ENCODE measurements around the gene SUN2. TPM values are rescaled to one million over a fixed set of nuclear protein-coding genes. Genes with fewer than 3 reads are reported as not detected.

SUN2 gene
- total RNA-seq, 3 donors from 2014 or later (not counting 1 experiment from before 2014, with no cell fraction given): 882 to 1,056 (median 886) TPM

- Mint-ChIP-seq H3K4me3 (no peak overlapping the region), H3K27me3 (ENCODE audit: low read depth in 2 of 2) (no peaks in the 10 kb centered on the region), H3K27ac (no peak overlapping the region), H3K4me1 (peaks cover 15 to 16% of the 10 kb centered on the region in 2 donors), H3K9me3 (no peaks in the 10 kb centered on the region), H3K36me3 (no peaks in the 10 kb centered on the region)
- Histone ChIP-seq H3K27ac (ENCODE audit: low read length) (no peak overlapping the region), H3K36me3 (ENCODE audit: control insufficient read depth, insufficient read depth, low read length) (peaks cover 48% of the 10 kb centered on the region), H3K4me1 (ENCODE audit: control insufficient read depth, insufficient read depth, low read length) (peaks cover 14% of the 10 kb centered on the region), H3K4me3 (ENCODE audit: low read length) (no peak overlapping the region), H3K9me3 (ENCODE audit: control insufficient read depth, insufficient read depth, low read length) (no peaks in the 10 kb centered on the region), H3K27me3 (ENCODE audit: control insufficient read depth, insufficient read depth, low read length) (no peaks in the 10 kb centered on the region)
- no peak for TF ChIP-seq CTCF (IDR thresholded peaks at IDR 0.05)
- ATAC-seq (no peak), DNase-seq (no peak)
- intact Hi-C loops (cut with micrococcal nuclease): loop anchor here (5.0 kb wide), 1 partner anchor 633 kb away; no protein-coding TSS in a partner anchor
- 97% methylated on average over 9 of the region's 9 CpGs for WGBS (ENCODE audit: insufficient coverage)
These were observed 70.9 kb downstream of the SUN2 start for GRCh38 chr22:38684895-38685294.

Other genes starting within 250 kb of the SUN2 start
- gene DDX17, start 249.7 kb downstream of the SUN2 start, total RNA-seq: 100 to 1,000 TPM; 571 to 752 (median 578) TPM
- gene DMC1, start 185.8 kb downstream of the SUN2 start, total RNA-seq: 1 to 10 TPM in 1 of 3 donors, under 1 TPM in 2; 0.31 to 1.7 (median 0.63) TPM
- under 1 TPM; 0.07 to 0.29 (median 0.28) TPM for gene FAM227A, start 99.6 kb downstream of the SUN2 start, total RNA-seq
- 10 to 100 TPM in 2 of 3 donors, 1 to 10 TPM in 1; 8.2 to 10.9 (median 10.8) TPM for gene CBY1, start 99.4 kb downstream of the SUN2 start, total RNA-seq
- gene TOMM22, start 74.0 kb downstream of the SUN2 start, total RNA-seq: 10 to 100 TPM; 45.9 to 50.6 (median 47.5) TPM
- gene JOSD1, start 55.1 kb downstream of the SUN2 start, total RNA-seq: 100 to 1,000 TPM; 123 to 165 (median 128) TPM
- gene GTPBP1, start 50.1 kb downstream of the SUN2 start, total RNA-seq: 100 to 1,000 TPM; 236 to 259 (median 249) TPM
- gene DNAL4, start 38.1 kb upstream of the SUN2 start, total RNA-seq: 1 to 10 TPM; 5.4 to 9.8 (median 6.2) TPM
- 1 to 10 TPM; 4.8 to 8.2 (median 6.1) TPM for gene NPTXR, start 88.0 kb upstream of the SUN2 start, total RNA-seq
- gene CBX6, start 116.2 kb upstream of the SUN2 start, total RNA-seq: 10 to 100 TPM; 68.0 to 81.5 (median 75.7) TPM
- 10 to 100 TPM in 1 of 3 donors, 1 to 10 TPM in 1, under 1 TPM in 1; 0.66 to 48.1 (median 4.3) TPM for gene APOBEC3A, start 201.6 kb upstream of the SUN2 start, total RNA-seq
- gene APOBEC3B, start 226.3 kb upstream of the SUN2 start, total RNA-seq: 1 to 10 TPM; 1.7 to 2.3 (median 2.2) TPM

Data from natural killer cell (primary cell).